ENCODE results near the gene CYB5R2. TPM values are rescaled to one million over a fixed set of nuclear protein-coding genes. Genes with fewer than 3 reads are reported as not detected.

The CYB5R2 gene
- total RNA-seq, 1 experiment from 2014 or later, result 40.3 TPM

DNA sequence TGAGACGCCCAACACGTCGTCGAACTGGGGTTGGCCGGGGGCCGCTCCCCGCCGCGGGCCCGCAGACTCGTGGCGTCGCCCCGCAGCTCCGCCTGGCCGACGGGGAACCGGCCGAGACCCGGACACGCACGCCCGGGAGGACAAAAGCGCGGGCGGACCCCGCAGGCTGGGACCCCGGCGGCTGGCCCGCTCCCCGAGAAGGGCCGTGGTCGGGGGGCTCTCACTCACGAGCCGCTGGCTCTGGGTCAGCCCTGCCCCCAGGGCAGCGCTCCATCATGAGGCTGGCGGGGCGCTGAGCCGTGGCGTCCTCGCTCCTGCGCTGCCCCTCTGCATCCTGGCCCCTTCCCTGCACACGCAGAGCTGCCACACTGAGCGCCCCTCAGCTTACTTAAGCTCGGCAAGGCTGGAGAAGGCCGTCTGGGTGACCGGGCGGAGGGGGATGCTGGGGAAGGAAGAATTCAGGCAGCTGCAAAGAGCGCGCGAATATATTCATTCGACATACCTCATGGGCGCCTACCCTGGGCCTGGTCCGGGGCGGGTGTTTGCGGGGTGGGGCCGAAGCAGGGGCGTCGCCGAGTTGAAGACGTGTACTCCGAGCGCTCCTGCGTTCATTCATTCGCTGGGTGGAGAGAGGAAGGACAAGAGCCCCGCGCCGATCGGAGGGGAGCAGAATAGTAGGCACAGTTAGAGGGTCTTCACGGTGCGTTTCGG is 579 bp upstream of the CYB5R2 start (continued):
- no peak for TF ChIP-seq ZNF425 (CRISPR knock-in tag; conservative IDR thresholded peaks at IDR 0.05)
- TF ChIP-seq NR3C1 (CRISPR knock-in tag; conservative IDR thresholded peaks at IDR 0.05; ENCODE audit: low read depth), result no peak
- no peak for TF ChIP-seq ZSCAN18 (CRISPR knock-in tag; IDR thresholded peaks at IDR 0.05)
- TF ChIP-seq GRHL2 (CRISPR knock-in tag; IDR thresholded peaks at IDR 0.05; ENCODE audit: insufficient replicate concordance, severe bottlenecking), result no peak
- TF ChIP-seq, protein P1, sequence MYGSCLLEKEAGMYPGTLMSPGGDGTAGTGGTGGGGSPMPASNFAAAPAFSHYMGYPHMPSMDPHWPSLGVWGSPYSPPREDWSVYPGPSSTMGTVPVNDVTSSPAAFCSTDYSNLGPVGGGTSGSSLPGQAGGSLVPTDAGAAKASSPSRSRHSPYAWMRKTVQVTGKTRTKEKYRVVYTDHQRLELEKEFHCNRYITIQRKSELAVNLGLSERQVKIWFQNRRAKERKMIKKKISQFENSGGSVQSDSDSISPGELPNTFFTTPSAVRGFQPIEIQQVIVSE (CRISPR knock-in tag; IDR thresholded peaks at IDR 0.05; ENCODE audit: borderline replicate concordance), result no peak
- TF ChIP-seq USF1 (CRISPR knock-in tag; IDR thresholded peaks at IDR 0.05), result no peak; the same call in 1 of the 2 replicates
- TF ChIP-seq AFF4 (CRISPR knock-in tag; IDR thresholded peaks at IDR 0.05; ENCODE audit: borderline replicate concordance), result no peak
- no peak for TF ChIP-seq STAT6 (CRISPR knock-in tag; conservative IDR thresholded peaks at IDR 0.05; ENCODE audit: low read depth)
- TF ChIP-seq ZNF396 (CRISPR knock-in tag; IDR thresholded peaks at IDR 0.05; ENCODE audit: borderline replicate concordance), result no peak
- TF ChIP-seq NFYB (CRISPR knock-in tag; conservative IDR thresholded peaks at IDR 0.05; ENCODE audit: low read depth), result no peak
- TF ChIP-seq ELF4 (CRISPR knock-in tag; IDR thresholded peaks at IDR 0.05; ENCODE audit: low read depth), result peak; percentile 48; the same call in 1 of the 2 replicates
- TF ChIP-seq, protein P2, sequence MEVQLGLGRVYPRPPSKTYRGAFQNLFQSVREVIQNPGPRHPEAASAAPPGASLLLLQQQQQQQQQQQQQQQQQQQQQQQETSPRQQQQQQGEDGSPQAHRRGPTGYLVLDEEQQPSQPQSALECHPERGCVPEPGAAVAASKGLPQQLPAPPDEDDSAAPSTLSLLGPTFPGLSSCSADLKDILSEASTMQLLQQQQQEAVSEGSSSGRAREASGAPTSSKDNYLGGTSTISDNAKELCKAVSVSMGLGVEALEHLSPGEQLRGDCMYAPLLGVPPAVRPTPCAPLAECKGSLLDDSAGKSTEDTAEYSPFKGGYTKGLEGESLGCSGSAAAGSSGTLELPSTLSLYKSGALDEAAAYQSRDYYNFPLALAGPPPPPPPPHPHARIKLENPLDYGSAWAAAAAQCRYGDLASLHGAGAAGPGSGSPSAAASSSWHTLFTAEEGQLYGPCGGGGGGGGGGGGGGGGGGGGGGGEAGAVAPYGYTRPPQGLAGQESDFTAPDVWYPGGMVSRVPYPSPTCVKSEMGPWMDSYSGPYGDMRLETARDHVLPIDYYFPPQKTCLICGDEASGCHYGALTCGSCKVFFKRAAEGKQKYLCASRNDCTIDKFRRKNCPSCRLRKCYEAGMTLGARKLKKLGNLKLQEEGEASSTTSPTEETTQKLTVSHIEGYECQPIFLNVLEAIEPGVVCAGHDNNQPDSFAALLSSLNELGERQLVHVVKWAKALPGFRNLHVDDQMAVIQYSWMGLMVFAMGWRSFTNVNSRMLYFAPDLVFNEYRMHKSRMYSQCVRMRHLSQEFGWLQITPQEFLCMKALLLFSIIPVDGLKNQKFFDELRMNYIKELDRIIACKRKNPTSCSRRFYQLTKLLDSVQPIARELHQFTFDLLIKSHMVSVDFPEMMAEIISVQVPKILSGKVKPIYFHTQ (CRISPR knock-in tag; IDR thresholded peaks at IDR 0.05), result no peak
- 0 out of 2 replicates have a peak, but pooled peaks have one; percentile 14 for TF ChIP-seq ZNF281 (CRISPR knock-in tag; IDR thresholded peaks at IDR 0.05)
- TF ChIP-seq ZNF263 (CRISPR knock-in tag; IDR thresholded peaks at IDR 0.05; ENCODE audit: low read depth), result no peak
- no peak for TF ChIP-seq CTCF (IDR thresholded peaks at IDR 0.05)
- no peak for TF ChIP-seq ZNF232 (CRISPR knock-in tag; IDR thresholded peaks at IDR 0.05)
